ENCODE results near the gene TBCD.

GRCh38 chr17:82812058-82812457, 60.2 kb downstream of the TBCD start:
- TF ChIP-seq BHLHE40 (IDR thresholded peaks at IDR 0.05; ENCODE audit: borderline replicate concordance) = no peak
- no peak for TF ChIP-seq ZNF384 (IDR thresholded peaks at IDR 0.05)
- no peak for TF ChIP-seq TARDBP (IDR thresholded peaks at IDR 0.05)
- TF ChIP-seq SP1 (IDR thresholded peaks at IDR 0.05) = no peak
- TF ChIP-seq FOXM1 (IDR thresholded peaks at IDR 0.05; ENCODE audit: borderline replicate concordance) = no peak
- no peak for TF ChIP-seq HDGF (IDR thresholded peaks at IDR 0.05; ENCODE audit: borderline replicate concordance)
- no peak for TF ChIP-seq ARNT (IDR thresholded peaks at IDR 0.05)
- TF ChIP-seq L3MBTL2 (conservative IDR thresholded peaks at IDR 0.05) = no peak
- no peak for TF ChIP-seq FOXK2 (IDR thresholded peaks at IDR 0.05)

All from HEK293T (cell line).